ENCODE results near the gene NECAB3.
"Not testable (repeated sequence)": the region's sequence is repeated elsewhere in the genome, so short reads cannot be mapped to it uniquely, and the experiment has no call there.

The NECAB3 gene

GRCh38 chr20:33704197-33704924 lies 30.1 kb upstream of the NECAB3 start:
- TF ChIP-seq CTCF (conservative IDR thresholded peaks at IDR 0.05; ENCODE audit: low read depth, low read length): no peak
- no peak overlapping the region for H3K4me3 ChIP-seq (ENCODE audit: low read depth, low read length)
- DNase-seq (ENCODE audit: low read depth): no peak

GRCh38 chr20:33703498-33704137 lies 29.4 kb upstream of the NECAB3 start:
- no peak overlapping the region for H3K4me3 ChIP-seq (ENCODE audit: low read depth, low read length)
- no peak for DNase-seq (ENCODE audit: low read depth)
- no peak for TF ChIP-seq CTCF (conservative IDR thresholded peaks at IDR 0.05; ENCODE audit: low read depth, low read length)

GRCh38 chr20:33702861-33703260 lies 28.6 kb upstream of the NECAB3 start:
- TF ChIP-seq CTCF (conservative IDR thresholded peaks at IDR 0.05; ENCODE audit: low read depth, low read length): no peak
- H3K4me3 ChIP-seq (ENCODE audit: low read depth, low read length): no peak overlapping the region
- DNase-seq (ENCODE audit: low read depth): no peak

GRCh38 chr20:33701629-33702450 lies 27.6 kb upstream of the NECAB3 start:
- TF ChIP-seq CTCF (conservative IDR thresholded peaks at IDR 0.05; ENCODE audit: low read depth, low read length): no peak
- H3K4me3 ChIP-seq (ENCODE audit: low read depth, low read length): no peak overlapping the region

GRCh38 chr20:33700696-33701441 lies 26.6 kb upstream of the NECAB3 start:
- not testable (repeated sequence) for H3K4me3 ChIP-seq (ENCODE audit: low read depth, low read length); DNase-seq (ENCODE audit: low read depth)

More at GRCh38 chr20:33701629-33702450, 27.6 kb upstream of the NECAB3 start:
- DNase-seq (ENCODE audit: low read depth): no peak

- H3K4me3 ChIP-seq (ENCODE audit: low read depth, low read length); DNase-seq (ENCODE audit: low read depth): not testable (repeated sequence)
Measured at GRCh38 chr20:33698966-33699365, 24.7 kb upstream of the NECAB3 start.

GRCh38 chr20:33697129-33697528 lies 22.9 kb upstream of the NECAB3 start:
- TF ChIP-seq CTCF (conservative IDR thresholded peaks at IDR 0.05; ENCODE audit: low read depth, low read length): no peak
- DNase-seq (ENCODE audit: low read depth): no peak
- H3K4me3 ChIP-seq (ENCODE audit: low read depth, low read length): no peak overlapping the region
